Retinal pigment epithelial cell (primary cell): ENCODE results near the gene MYOCD.

Experiments used
- DNase-seq: peaks from one replicate; pipeline ENCODE4 v3.0.0-alpha.2; 2010; ENCODE audit warnings: low read depth
- H3K4me3 ChIP-seq: 2 replicates; pipeline ENCODE4 v1.5.1; 2011; ENCODE audit warnings: mild to moderate bottlenecking, low read length, control low read depth, moderate library complexity
- TF ChIP-seq, protein P1 (sequence below): conservative IDR thresholded peaks from 2 replicates; pipeline ENCODE4 v1.5.1; 2011; ENCODE audit warnings: low read depth, low read length, control low read depth, inconsistent platforms

MYOCD gene

GRCh38 chr17:12643822-12644221 lies 21.9 kb upstream of the MYOCD start:
- DNase-seq = no peak
- TF ChIP-seq, protein P1, sequence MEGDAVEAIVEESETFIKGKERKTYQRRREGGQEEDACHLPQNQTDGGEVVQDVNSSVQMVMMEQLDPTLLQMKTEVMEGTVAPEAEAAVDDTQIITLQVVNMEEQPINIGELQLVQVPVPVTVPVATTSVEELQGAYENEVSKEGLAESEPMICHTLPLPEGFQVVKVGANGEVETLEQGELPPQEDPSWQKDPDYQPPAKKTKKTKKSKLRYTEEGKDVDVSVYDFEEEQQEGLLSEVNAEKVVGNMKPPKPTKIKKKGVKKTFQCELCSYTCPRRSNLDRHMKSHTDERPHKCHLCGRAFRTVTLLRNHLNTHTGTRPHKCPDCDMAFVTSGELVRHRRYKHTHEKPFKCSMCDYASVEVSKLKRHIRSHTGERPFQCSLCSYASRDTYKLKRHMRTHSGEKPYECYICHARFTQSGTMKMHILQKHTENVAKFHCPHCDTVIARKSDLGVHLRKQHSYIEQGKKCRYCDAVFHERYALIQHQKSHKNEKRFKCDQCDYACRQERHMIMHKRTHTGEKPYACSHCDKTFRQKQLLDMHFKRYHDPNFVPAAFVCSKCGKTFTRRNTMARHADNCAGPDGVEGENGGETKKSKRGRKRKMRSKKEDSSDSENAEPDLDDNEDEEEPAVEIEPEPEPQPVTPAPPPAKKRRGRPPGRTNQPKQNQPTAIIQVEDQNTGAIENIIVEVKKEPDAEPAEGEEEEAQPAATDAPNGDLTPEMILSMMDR = no peak
- no peak overlapping the region for H3K4me3 ChIP-seq

GRCh38 chr17:12644623-12645022 lies 21.1 kb upstream of the MYOCD start:
- TF ChIP-seq, protein P1 = no peak
- no peak overlapping the region for H3K4me3 ChIP-seq
- DNase-seq = no peak

DNA sequence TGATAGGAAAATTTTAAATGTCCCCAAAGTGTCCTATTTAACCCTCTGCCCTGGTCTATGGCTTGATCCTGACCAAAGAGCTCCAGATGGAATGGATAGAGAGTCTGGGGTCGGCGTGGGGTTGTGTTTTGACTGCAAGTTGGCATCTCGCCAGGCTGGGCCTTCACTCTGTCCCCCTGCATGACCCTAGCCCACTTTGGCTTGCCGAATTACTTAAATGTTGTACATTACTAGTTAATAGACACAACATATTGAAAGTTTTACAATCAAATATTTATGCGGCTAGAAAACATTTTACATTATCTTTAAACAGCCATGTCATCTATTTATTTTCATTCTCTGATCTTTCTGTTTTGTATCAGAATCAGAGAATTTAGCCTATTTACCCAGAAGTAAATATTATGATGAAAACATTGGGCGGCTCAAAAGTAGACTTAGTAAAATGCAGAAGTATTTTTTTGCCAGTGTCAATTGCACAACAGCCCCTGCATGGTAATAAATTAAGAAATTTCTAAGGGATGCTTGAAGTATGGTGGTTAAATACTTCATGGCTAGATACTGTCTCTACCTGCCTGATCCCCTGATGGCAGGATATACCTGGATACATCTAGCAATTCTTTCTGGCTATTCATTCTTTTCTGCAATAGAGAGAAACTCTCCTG lies 18.8 kb upstream of the MYOCD start:
- TF ChIP-seq, protein P1 = no peak
- no peak overlapping the region for H3K4me3 ChIP-seq
- no peak for DNase-seq

- no peak for DNase-seq
- no peak overlapping the region for H3K4me3 ChIP-seq
- TF ChIP-seq, protein P1 = no peak
Observed at GRCh38 chr17:12648498-12648897, 17.2 kb upstream of the MYOCD start.

DNA sequence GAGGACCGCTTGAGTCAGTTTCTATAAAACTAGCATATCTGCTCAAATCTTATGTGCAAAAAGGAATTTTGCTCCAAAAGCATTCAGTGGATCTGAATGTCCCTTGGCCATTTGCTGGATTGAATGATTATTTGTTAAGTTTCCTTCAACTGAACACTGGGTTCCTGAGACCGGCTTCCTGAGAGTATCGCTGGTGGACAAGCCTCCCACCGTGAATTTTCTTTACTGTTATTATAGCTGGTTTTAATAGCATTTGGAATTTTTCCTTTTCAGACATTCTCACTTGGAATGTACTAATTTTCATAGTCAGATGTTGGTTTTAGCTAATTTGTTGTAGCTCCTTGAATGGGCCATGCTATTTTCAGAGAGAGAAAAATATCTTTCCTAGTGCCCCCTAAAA lies 9.8 kb upstream of the MYOCD start:
- H3K4me3 ChIP-seq = no peak overlapping the region
- DNase-seq = no peak
- TF ChIP-seq, protein P1 = no peak

DNA sequence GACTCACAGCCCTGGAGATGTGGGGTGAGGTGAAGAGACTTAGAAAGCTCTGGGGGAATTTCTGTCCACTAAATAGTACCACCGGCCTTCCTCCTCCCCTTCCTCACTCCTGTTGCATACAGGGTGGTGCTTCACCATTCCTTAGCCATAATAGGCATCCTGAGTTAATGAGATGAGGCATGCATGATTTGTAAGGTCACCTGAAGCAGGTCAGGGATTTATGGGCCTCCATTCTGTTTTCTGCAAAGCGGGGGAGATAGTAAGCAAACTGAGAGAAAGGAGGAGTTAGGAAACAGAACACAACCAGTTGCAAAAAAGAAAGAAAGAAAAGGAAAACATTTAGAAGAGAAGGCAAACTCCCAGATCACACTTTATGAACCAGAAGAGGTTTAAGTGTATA lies 9.3 kb upstream of the MYOCD start:
- H3K4me3 ChIP-seq = no peak overlapping the region
- TF ChIP-seq, protein P1 = no peak
- DNase-seq = no peak

DNA sequence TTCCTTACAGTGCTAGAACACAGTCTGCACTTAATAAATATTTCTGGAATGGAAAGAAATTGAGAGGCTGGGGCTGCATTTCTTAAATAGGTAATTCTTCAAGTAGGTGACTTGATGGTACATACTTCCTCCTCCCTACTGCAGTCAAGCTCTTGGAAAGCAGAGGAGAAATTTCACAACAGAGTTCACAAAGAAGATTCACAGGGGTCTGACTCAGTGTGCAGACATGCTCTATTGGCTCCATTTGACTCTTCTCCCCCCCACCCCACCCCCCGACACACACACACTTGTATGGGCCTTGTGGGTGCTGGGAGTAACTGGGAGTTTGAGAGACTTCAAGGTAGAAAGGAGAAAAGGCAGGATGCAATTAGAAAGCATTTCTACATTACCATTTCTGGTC lies 6.2 kb upstream of the MYOCD start:
- no peak overlapping the region for H3K4me3 ChIP-seq
- no peak for DNase-seq
- TF ChIP-seq, protein P1 = no peak
